Heart right ventricle (tissue), 16 donors: ENCODE results near the gene PRICKLE2. TPM values are rescaled to one million over a fixed set of nuclear protein-coding genes. Genes with fewer than 3 reads are reported as not detected.

ENCODE experiments used
- ATAC-seq, 8 donors: fragments of 200-7000 bp; cut with Tn5 transposase; one replicate each; pipeline ENCODE4 v1.9.1; 2020; ENCODE audit warnings: mild to moderate bottlenecking in 8 of 8, moderate library complexity in 8 of 8, moderate number of reproducible peaks in 1 of 8
- DNase-seq, 2 donors: peaks; one replicate each; pipeline ENCODE4 v3.0.0-alpha.2; 2020
- H3K27ac ChIP-seq, 10 donors: fragments of 200-600 bp; sonication (generic) in 2 of 10; one replicate each; pipeline versions ENCODE4 v1.5.0 to v1.8.0; 2020 to 2022; ENCODE audit warnings: mild to moderate bottlenecking in 3 of 10
- H3K27me3 ChIP-seq, 7 donors: fragments of 200-600 bp; one replicate each; pipeline ENCODE4 v1.8.0; 2021 to 2022; ENCODE audit warnings: mild to moderate bottlenecking in 2 of 7
- H3K36me3 ChIP-seq, 9 donors: fragments of 200-600 bp; sonication (generic) in 1 of 9; one replicate each; pipeline versions ENCODE4 v1.5.0 to v1.8.0; 2020 to 2022; ENCODE audit warnings: mild to moderate bottlenecking in 2 of 9
- H3K4me1 ChIP-seq, 9 donors: fragments of 200-600 bp; sonication (generic) in 1 of 9; one replicate each; pipeline versions ENCODE4 v1.5.0 to v1.8.0; 2020 to 2022; ENCODE audit warnings: mild to moderate bottlenecking in 4 of 9
- H3K4me3 ChIP-seq, 10 donors: fragments of 200-600 bp; sonication (generic) in 2 of 10; one replicate each; pipeline versions ENCODE4 v1.5.0 to v1.8.0; 2020 to 2022; ENCODE audit warnings: mild to moderate bottlenecking in 7 of 10, moderate library complexity in 2 of 10
- H3K9me3 ChIP-seq, 11 donors: fragments of 200-600 bp in 10 of 11; sonication (generic) in 2 of 11; one replicate each; pipeline versions ENCODE4 v1.5.0 to v1.8.0; 2013 to 2022; ENCODE audit warnings: mild to moderate bottlenecking in 2 of 11, control low read depth in 1 of 11, moderate library complexity in 1 of 11
- WGBS, 2 donors: extraction: QIAGEN DNeasy Blood & Tissue Kit; methylation state at CpG; one replicate each; pipeline ENCODE4 v1.1.7; 2013; ENCODE audit warnings: inconsistent platforms in 1 of 2; 5-methylcytosine and 5-hydroxymethylcytosine counted together
- intact Hi-C, 10 donors: fragments of 100-400 bp; cut with DNase I; formaldehyde crosslinking; loops; one replicate each; pipeline versions ENCODE4 v1.11.1 to v1.14.2; 2022
- polyA plus RNA-seq, 2 donors: library from polyadenylated mRNA; stranded (reverse); fragments of 200-250 nt; gene quantifications; one replicate each; pipeline ENCODE4 v1.2.3, GENCODE V29; 2013
- total RNA-seq, 10 donors: library from RNA; stranded (reverse); fragmentation: NEBNext Ultra II Directional in 3 of 10; extraction: Animal tissue kit (Norgen Biotek cat#: 25700) in 3 of 10; gene quantifications; one replicate each; pipeline versions ENCODE4 v1.2.1 to v1.2.4, GENCODE V29; 2021 to 2023
- TF ChIP-seq, protein P1 (sequence below), 9 donors: fragments of 200-600 bp; sonication (generic) in 2 of 9; IDR thresholded peaks; one replicate each; pipeline versions ENCODE4 v1.5.0 to v1.8.0; 2021 to 2022; ENCODE audit warnings: antibody characterized with exemption in 9 of 9, mild to moderate bottlenecking in 5 of 9, moderate library complexity in 1 of 9
- donor health status: Arrhythmogenic right ventricular cardiomyopathy.
- donor health status: ischemic (EF 13 %, LVEDD 7.1; RV severe dilation, severe dysfunction).
- donor health status: healthy with polysubstance abuse.
- donor health status: DM: no; HTN: yes; CAD: no.
- donor health status: DM: no; HTN: no; CAD: no.
- donor health status: ischemic (EF 25% LVEDD 6.9; RV normal size, moderate dysfunction).
- donor health status: ischemic (EF 25% LVEDD 5.7; RV mildly dilated, moderate dysfunction).
- donor health status: healthy.
- donor health status: DM: yes; HTN: yes; CAD: no.
- donor health status: Ischemic cardiomyopathy.
- donor health status: ischemic (EF 35%, LVEDD 5.7; RV mildly dilated, moderate dysfunction).
- donor health status: nonischemic (EF 11% LVEDD 7.7; RV severe dilation, severe dysfunction).
- donor health status: DM: yes; HTN: yes; CAD: no.
- donor health status: PGD.
- donor health status: ischemic (EF 29% LVEDD 5.4; RV normal size, mild dysfunction).
- donor health status: nonischemic (EF 23%, LVEDD 6.1; RV moderate dilation, normal function).

Gene PRICKLE2
- total and polyA plus RNA-seq, 12 donors = 1.8 to 12.2 (median 8.1) TPM

DNA sequence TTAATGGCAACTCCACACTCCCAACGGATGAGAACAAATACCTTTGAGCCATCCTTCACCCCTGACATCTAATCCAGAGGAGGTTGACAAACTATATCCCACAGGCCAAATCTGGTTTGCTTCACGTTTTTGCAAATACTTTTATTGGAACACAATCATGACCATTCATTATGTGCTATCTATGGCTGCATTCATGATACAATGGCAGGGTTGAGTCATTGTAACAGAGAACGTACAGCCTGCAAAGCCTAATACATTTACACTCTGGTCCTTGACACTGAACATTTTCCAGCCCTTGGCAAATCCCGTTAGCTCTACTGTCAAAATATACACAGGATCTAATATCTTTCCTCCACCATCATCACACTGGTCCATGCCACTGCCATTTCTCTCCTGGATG is 7.6 kb upstream of the PRICKLE2 start:
- DNase-seq (no peak), ATAC-seq (no peak)
- TF ChIP-seq, protein P1, sequence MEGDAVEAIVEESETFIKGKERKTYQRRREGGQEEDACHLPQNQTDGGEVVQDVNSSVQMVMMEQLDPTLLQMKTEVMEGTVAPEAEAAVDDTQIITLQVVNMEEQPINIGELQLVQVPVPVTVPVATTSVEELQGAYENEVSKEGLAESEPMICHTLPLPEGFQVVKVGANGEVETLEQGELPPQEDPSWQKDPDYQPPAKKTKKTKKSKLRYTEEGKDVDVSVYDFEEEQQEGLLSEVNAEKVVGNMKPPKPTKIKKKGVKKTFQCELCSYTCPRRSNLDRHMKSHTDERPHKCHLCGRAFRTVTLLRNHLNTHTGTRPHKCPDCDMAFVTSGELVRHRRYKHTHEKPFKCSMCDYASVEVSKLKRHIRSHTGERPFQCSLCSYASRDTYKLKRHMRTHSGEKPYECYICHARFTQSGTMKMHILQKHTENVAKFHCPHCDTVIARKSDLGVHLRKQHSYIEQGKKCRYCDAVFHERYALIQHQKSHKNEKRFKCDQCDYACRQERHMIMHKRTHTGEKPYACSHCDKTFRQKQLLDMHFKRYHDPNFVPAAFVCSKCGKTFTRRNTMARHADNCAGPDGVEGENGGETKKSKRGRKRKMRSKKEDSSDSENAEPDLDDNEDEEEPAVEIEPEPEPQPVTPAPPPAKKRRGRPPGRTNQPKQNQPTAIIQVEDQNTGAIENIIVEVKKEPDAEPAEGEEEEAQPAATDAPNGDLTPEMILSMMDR (IDR thresholded peaks at IDR 0.05) = no peak
- 86 to 90% methylated on average over 4 of the region's 4 CpGs for WGBS, 2 donors
- H3K27me3 ChIP-seq = no peaks in the 10 kb centered on the region
- peaks cover 0 to 15% (median 0%) of the 10 kb centered on the region in 9 donors for H3K36me3 ChIP-seq
- intact Hi-C loops = loop anchor here in 1 of 10 donors (10.0 kb wide), 1 partner anchor 162 kb away; no protein-coding TSS in a partner anchor
- H3K27ac ChIP-seq = no peak overlapping the region
- peaks cover 0 to 16% (median 7%) of the 10 kb centered on the region in 11 donors for H3K9me3 ChIP-seq
- peaks cover 0 to 11% (median 0%) of the 10 kb centered on the region in 9 donors for H3K4me1 ChIP-seq
- H3K4me3 ChIP-seq = no peak overlapping the region

DNA sequence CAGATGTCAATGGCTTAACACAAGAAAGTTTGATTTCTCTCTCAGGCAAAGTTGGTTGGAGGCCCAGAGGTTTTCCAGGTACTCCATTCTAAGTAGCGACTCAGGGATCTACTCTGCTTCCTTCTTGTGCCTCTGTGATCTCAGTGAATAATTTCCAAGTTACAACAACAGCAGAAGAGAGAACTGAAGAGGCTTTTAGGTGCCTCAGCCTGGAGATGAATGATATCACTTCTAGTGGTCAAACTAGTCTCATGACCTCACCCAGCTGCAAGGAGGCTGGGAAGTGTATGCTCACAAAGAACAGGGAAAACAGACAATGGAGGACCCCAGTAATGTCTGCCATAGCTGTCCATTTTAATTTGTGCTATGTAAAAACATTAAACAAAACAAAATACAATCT is 4.6 kb upstream of the PRICKLE2 start:
- ATAC-seq (no peak), DNase-seq (no peak)
- Histone ChIP-seq H3K4me1 (peaks cover under 1 to 37% (median 17%) of the 10 kb centered on the region in 9 donors), H3K9me3 (no peaks in the 10 kb centered on the region), H3K27me3 (no peaks in the 10 kb centered on the region), H3K36me3 (peaks cover 0 to 6% (median 0%) of the 10 kb centered on the region in 9 donors), H3K27ac (no peak overlapping the region), H3K4me3 (no peak overlapping the region)
- intact Hi-C loops = loop anchor here in 7 of 10 donors (5.0 to 10.0 kb wide), 8 partner anchors 32 to 198 kb away; no protein-coding TSS in a partner anchor
- TF ChIP-seq, protein P1 (IDR thresholded peaks at IDR 0.05) = no peak
- 91 to 96% methylated on average over 1 of the region's 1 CpG for WGBS, 2 donors

DNA sequence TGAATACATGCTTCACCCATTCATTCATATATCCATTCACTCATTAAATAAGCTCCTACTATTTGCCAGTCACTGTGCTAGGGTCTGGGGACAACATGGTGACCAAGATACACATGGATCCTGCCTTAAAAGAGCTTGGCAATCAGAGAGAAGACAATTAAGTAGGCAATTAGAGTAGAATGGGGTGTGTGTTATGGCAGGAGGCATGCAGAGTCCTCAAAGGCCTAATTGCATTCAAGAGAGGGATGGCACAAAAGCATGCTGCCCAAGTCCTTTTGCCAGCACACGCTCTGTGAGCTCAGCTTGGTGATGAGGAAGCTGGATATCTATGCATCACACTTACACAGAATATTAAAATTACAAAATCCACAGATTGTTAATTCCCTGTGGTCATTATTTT is 2.8 kb upstream of the PRICKLE2 start:
- DNase-seq (no peak), ATAC-seq (no peak)
- Histone ChIP-seq H3K4me3 (no peak overlapping the region), H3K36me3 (no peaks in the 10 kb centered on the region), H3K9me3 (no peaks in the 10 kb centered on the region), H3K4me1 (peaks cover 7 to 55% (median 35%) of the 10 kb centered on the region in 9 donors), H3K27ac (no peak overlapping the region), H3K27me3 (no peaks in the 10 kb centered on the region)
- TF ChIP-seq, protein P1 (IDR thresholded peaks at IDR 0.05) = no peak
- 100% methylated on average over 1 of the region's 1 CpG for WGBS, 2 donors
- intact Hi-C loops = loop anchor here in 6 of 10 donors (5.0 to 10.0 kb wide), 7 partner anchors 34 to 196 kb away; no protein-coding TSS in a partner anchor

- intact Hi-C loops = loop anchor here in 6 of 10 donors (5.0 to 10.0 kb wide), 7 partner anchors 36 to 194 kb away; no protein-coding TSS in a partner anchor
- WGBS, 2 donors = 70% methylated on average over 3 of the region's 3 CpGs
- TF ChIP-seq, protein P1 (IDR thresholded peaks at IDR 0.05) = no peak
- Histone ChIP-seq H3K27me3 (no peaks in the 10 kb centered on the region), H3K4me1 (peaks cover 7 to 69% (median 46%) of the 10 kb centered on the region in 9 donors), H3K4me3 (no peak overlapping the region), H3K9me3 (no peaks in the 10 kb centered on the region), H3K36me3 (no peaks in the 10 kb centered on the region), H3K27ac (peak overlapping the region in 3 of 10 donors; percentile 18 to 89 (median 78))
- DNase-seq (no peak), ATAC-seq (peak in 1 of 8 donors; percentile 28)
These were observed 1.5 kb upstream of the PRICKLE2 start for GRCh38 chr3:64226730-64227129.
